HEK293T (cell line): ENCODE results near the gene LSM14A.
A peak's percentile ranks its signal among the peaks of the same experiment; 100 is the strongest.
"Not testable (repeated sequence)": the region's sequence is repeated elsewhere in the genome, so short reads cannot be mapped to it uniquely, and the experiment has no call there.

Experiments used
- CTCF ChIA-PET: fragments of 350-600 bp; formaldehyde crosslinking; extraction: SDS; loops from one replicate; lab custom pipeline; 2021; ENCODE audit warnings: antibody characterized with exemption, inconsistent platforms; lab: Yijun Ruan, JAX
- POLR2A ChIA-PET: fragments of 350-600 bp; formaldehyde crosslinking; extraction: SDS; loops from one replicate; lab custom pipeline; 2020; ENCODE audit warnings: antibody characterized with exemption, inconsistent platforms; lab: Yijun Ruan, JAX
- DNase-seq: peaks from one replicate; pipeline ENCODE4 v3.0.0; 2012; ENCODE audit warnings: mixed read lengths; ENCODE audit errors: extremely low spot score
- ARNT ChIP-seq: fragments of 450-650 bp; IDR thresholded peaks from 2 replicates; pipeline ENCODE4 v1.6.1; 2017; ENCODE audit warnings: mild to moderate bottlenecking
- BHLHE40 ChIP-seq: fragments of 450-650 bp; IDR thresholded peaks from 2 replicates; pipeline ENCODE4 v1.6.1; 2016; ENCODE audit warnings: mild to moderate bottlenecking, moderate library complexity, borderline replicate concordance
- CTBP1 ChIP-seq: fragments of 450-650 bp; IDR thresholded peaks from 2 replicates; pipeline ENCODE4 v1.6.1; 2016; ENCODE audit warnings: borderline replicate concordance
- ELF4 ChIP-seq: fragments of 450-650 bp; IDR thresholded peaks from 2 replicates; pipeline ENCODE4 v1.6.1; 2017; ENCODE audit warnings: antibody characterized with exemption
- FOXA1 ChIP-seq: fragments of 450-650 bp; IDR thresholded peaks from 2 replicates; pipeline ENCODE4 v1.6.1; 2016; ENCODE audit warnings: mild to moderate bottlenecking
- FOXK2 ChIP-seq: fragments of 450-650 bp; IDR thresholded peaks from 2 replicates; pipeline ENCODE4 v1.6.1; 2016; ENCODE audit warnings: mild to moderate bottlenecking
- FOXM1 ChIP-seq: fragments of 450-650 bp; IDR thresholded peaks from 2 replicates; pipeline ENCODE4 v1.6.1; 2017; ENCODE audit warnings: mild to moderate bottlenecking, borderline replicate concordance
- HDGF ChIP-seq: fragments of 450-650 bp; IDR thresholded peaks from 2 replicates; pipeline ENCODE4 v1.6.1; 2017; ENCODE audit warnings: antibody characterized with exemption, borderline replicate concordance
- L3MBTL2 ChIP-seq: fragments of 450-650 bp; conservative IDR thresholded peaks from 2 replicates; pipeline ENCODE4 v1.6.1; 2016; ENCODE audit warnings: mild to moderate bottlenecking
- LEF1 ChIP-seq: fragments of 450-650 bp; IDR thresholded peaks from 2 replicates; pipeline ENCODE4 v1.6.1; 2017; ENCODE audit warnings: mild to moderate bottlenecking, borderline replicate concordance
- NFRKB ChIP-seq: fragments of 450-650 bp; IDR thresholded peaks from 2 replicates; pipeline ENCODE4 v1.6.1; 2016; ENCODE audit warnings: mild to moderate bottlenecking, moderate library complexity
- SP1 ChIP-seq: fragments of 450-650 bp; IDR thresholded peaks from 2 replicates; pipeline ENCODE4 v1.6.1; 2017
- SUZ12 ChIP-seq: fragments of 450-650 bp; IDR thresholded peaks from 2 replicates; pipeline ENCODE4 v1.6.1; 2016; ENCODE audit warnings: mild to moderate bottlenecking
- TARDBP ChIP-seq: fragments of 450-650 bp; IDR thresholded peaks from 2 replicates; pipeline ENCODE4 v1.6.1; 2016
- ZNF384 ChIP-seq: fragments of 450-650 bp; IDR thresholded peaks from 2 replicates; pipeline ENCODE4 v1.6.1; 2016
- TF ChIP-seq, protein P1 (sequence below): fragments of 450-650 bp; IDR thresholded peaks from 2 replicates; pipeline ENCODE4 v1.6.1; 2016

The LSM14A gene

DNA sequence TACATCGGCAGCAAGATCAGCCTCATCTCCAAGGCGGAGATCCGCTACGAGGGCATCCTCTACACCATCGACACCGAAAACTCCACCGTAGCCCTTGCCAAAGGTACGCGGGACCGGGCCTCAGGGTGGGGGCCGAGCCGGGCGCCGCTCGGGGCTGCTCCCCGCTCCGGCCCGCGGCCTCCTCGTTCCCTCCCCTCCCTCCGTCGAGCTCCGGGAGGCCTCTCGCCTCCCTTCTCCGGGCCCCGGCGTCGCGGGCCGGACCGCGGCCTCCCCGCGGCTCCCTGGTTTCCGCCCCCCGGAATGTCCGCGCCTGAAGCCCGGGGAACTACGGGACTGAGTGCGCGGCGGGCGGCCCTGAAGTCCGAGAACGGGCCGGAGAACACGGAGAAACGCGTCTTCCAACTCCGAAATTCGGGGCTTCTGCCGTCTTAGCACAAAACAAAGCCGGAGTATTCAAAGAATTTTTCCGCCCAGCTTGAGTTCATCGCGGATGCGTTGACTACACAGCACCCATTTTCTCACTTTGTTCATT lies 423 bp downstream of the LSM14A start:
- TF ChIP-seq FOXA1 (no peak), LEF1 (no peak)
- ChIA-PET CTCF (no interaction called here), POLR2A (interaction anchor here (1.0 to 2.7 kb wide), 5 partner anchors 17 to 38 kb away, joined by 3 to 12 read pairs (median 5); no protein-coding TSS in a partner anchor)

GRCh38 chr19:34173193-34173956 lies 1.1 kb downstream of the LSM14A start:
- CTCF ChIA-PET, result no interaction called here
- no peak for DNase-seq

More for the DNA sequence above, 423 bp downstream of the LSM14A start:
- no peak for DNase-seq

DNA sequence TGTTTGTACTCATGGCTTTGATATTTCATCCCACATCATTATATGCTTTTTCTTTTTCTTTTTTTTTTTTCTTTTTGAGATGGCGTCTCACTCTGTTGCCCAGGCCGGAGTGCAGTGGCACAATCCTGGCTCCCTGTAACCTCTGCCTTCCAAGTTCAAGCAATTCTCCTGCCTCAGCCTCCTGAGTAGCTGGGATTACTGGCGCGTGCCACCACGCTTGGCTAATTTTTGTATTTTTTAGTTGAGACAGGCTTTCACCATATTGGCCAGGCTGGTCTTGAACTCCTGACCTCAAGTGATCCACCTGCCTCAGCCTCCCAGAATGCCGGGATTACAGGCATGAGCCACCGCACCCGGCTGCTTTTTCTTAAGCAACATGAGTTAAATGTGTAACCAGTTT lies 2.9 kb downstream of the LSM14A start:
- POLR2A ChIA-PET, DNase-seq, CTCF ChIA-PET: not testable (repeated sequence)

More at GRCh38 chr19:34173193-34173956, 1.1 kb downstream of the LSM14A start:
- POLR2A ChIA-PET, result interaction anchor here (0.8 to 2.7 kb wide), 5 partner anchors 8 to 39 kb away, joined by 3 to 12 read pairs (median 3); no protein-coding TSS in a partner anchor
- TF ChIP-seq CTBP1 (no peak), L3MBTL2 (peak; percentile 52)

- TF ChIP-seq LEF1 (no peak), FOXA1 (no peak), SP1 (no peak), TARDBP (no peak), SUZ12 (no peak), L3MBTL2 (no peak), BHLHE40 (no peak), ELF4 (no peak), HDGF (no peak), FOXK2 (no peak), FOXM1 (no peak), NFRKB (no peak), ARNT (no peak), CTBP1 (no peak), ZNF384 (no peak)
- CTCF ChIA-PET, result interaction anchor here (0.5 kb wide), 1 partner anchor 1607 kb away, joined by 3 read pairs; no protein-coding TSS in a partner anchor
- no peak for DNase-seq
- POLR2A ChIA-PET, result no interaction called here
These were observed 4.3 kb downstream of the LSM14A start for GRCh38 chr19:34176581-34176980.

GRCh38 chr19:34178274-34178610 lies 5.9 kb downstream of the LSM14A start:
- ChIA-PET CTCF (interaction anchor here (0.6 to 0.9 kb wide), 2 partner anchors 41 to 82 kb away, joined by 3 to 5 read pairs; no protein-coding TSS in a partner anchor), POLR2A (interaction anchor here (0.9 kb wide), 1 partner anchor 44 kb away, joined by 3 read pairs; no protein-coding TSS in a partner anchor)
- TF ChIP-seq LEF1 (no peak), SP1 (no peak), ELF4 (no peak), L3MBTL2 (no peak), NFRKB (no peak), FOXM1 (no peak), ARNT (no peak), SUZ12 (no peak), FOXK2 (no peak), BHLHE40 (no peak), ZNF384 (no peak), CTBP1 (no peak), FOXA1 (no peak), HDGF (no peak)
- TF ChIP-seq, protein P1, sequence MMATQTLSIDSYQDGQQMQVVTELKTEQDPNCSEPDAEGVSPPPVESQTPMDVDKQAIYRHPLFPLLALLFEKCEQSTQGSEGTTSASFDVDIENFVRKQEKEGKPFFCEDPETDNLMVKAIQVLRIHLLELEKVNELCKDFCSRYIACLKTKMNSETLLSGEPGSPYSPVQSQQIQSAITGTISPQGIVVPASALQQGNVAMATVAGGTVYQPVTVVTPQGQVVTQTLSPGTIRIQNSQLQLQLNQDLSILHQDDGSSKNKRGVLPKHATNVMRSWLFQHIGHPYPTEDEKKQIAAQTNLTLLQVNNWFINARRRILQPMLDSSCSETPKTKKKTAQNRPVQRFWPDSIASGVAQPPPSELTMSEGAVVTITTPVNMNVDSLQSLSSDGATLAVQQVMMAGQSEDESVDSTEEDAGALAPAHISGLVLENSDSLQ, result no peak
- no peak for DNase-seq

DNA sequence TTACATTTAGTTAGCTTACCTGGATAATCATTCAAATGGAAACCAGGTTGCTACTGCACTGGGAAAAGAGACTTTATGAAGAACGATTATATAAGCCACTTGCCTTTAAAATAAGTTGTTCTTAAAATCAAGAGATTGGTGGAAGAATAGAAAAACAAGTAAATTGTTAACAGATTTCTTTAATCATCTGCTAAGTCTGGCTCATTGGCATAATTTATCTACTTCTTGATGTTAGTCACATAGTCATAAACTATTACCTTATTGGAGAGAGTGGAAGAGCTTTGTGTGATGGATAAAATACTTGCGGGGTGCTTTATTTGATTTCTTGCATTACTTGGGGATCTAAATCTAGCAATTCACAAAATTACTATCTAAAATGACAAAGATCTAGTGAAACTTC lies 6.8 kb downstream of the LSM14A start:
- no peak for TF ChIP-seq TARDBP
- no peak for TF ChIP-seq ELF4
- TF ChIP-seq BHLHE40, result no peak
- TF ChIP-seq, protein P1, result no peak
- TF ChIP-seq LEF1, result no peak
- TF ChIP-seq FOXA1, result no peak
- TF ChIP-seq FOXK2, result no peak
- no peak for TF ChIP-seq FOXM1
- TF ChIP-seq ZNF384, result no peak
- no peak for TF ChIP-seq ARNT
- TF ChIP-seq SUZ12, result no peak
- no peak for TF ChIP-seq L3MBTL2
- TF ChIP-seq CTBP1, result no peak
- TF ChIP-seq SP1, result no peak
- no peak for TF ChIP-seq HDGF
- no peak for TF ChIP-seq NFRKB
- POLR2A ChIA-PET, result interaction anchor here (1.4 kb wide), 1 partner anchor 186 kb away, joined by 3 read pairs; the partner anchor contains the start of gene GPI
- DNase-seq, result no peak
- CTCF ChIA-PET, result no interaction called here

GRCh38 chr19:34180273-34180672 lies 8.0 kb downstream of the LSM14A start:
- CTCF ChIA-PET, result no interaction called here

More at GRCh38 chr19:34180273-34180672, 8.0 kb downstream of the LSM14A start:
- POLR2A ChIA-PET, result interaction anchor here (1.4 kb wide), 1 partner anchor 185 kb away, joined by 3 read pairs; the partner anchor contains the start of gene GPI
- DNase-seq, result no peak
- no peak for TF ChIP-seq ELF4
- no peak for TF ChIP-seq FOXM1
- TF ChIP-seq SUZ12, result no peak
- TF ChIP-seq HDGF, result no peak
- no peak for TF ChIP-seq TARDBP
- no peak for TF ChIP-seq FOXK2
- TF ChIP-seq NFRKB, result no peak
- TF ChIP-seq LEF1, result no peak
- no peak for TF ChIP-seq ARNT
- TF ChIP-seq CTBP1, result no peak
- TF ChIP-seq, protein P1, result no peak
- no peak for TF ChIP-seq FOXA1
- no peak for TF ChIP-seq BHLHE40
- TF ChIP-seq ZNF384, result no peak
- TF ChIP-seq L3MBTL2, result no peak
- TF ChIP-seq SP1, result no peak
